Testis (tissue), 3 donors: ENCODE measurements around the gene TECPR2. TPM values are rescaled to one million over a fixed set of nuclear protein-coding genes. Genes with fewer than 3 reads are reported as not detected.
"Not testable (repeated sequence)": the region's sequence is repeated elsewhere in the genome, so short reads cannot be mapped to it uniquely, and the experiment has no call there.

Experiments
- DNase-seq: peaks from one replicate; pipeline ENCODE4 v3.0.0-alpha.2; 2019
- H3K27ac ChIP-seq, 2 donors: fragments of 200-600 bp; sonication (generic); one replicate each; pipeline ENCODE4 v1.5.1; 2019
- H3K27me3 ChIP-seq: fragments of 200-600 bp; sonication (generic); one replicate; pipeline ENCODE4 v1.5.1; 2019
- H3K36me3 ChIP-seq: fragments of 200-600 bp; sonication (generic); one replicate; pipeline ENCODE4 v1.5.1; 2017; ENCODE audit warnings: low read depth; ENCODE audit errors: missing control alignments
- H3K4me1 ChIP-seq: fragments of 200-600 bp; sonication (generic); one replicate; pipeline ENCODE4 v1.5.1; 2019
- H3K4me3 ChIP-seq, 2 donors: fragments of 200-600 bp; sonication (generic); one replicate each; pipeline ENCODE4 v1.5.1; 2017 to 2019
- H3K9me3 ChIP-seq: fragments of 200-600 bp; sonication (generic); one replicate; pipeline ENCODE4 v1.5.1; 2017
- CTCF ChIP-seq, 3 experiments: fragments of 450-650 bp in 2 of 3; fragments of 200-600 bp in 1 of 3; sonication (generic) in 1 of 3; IDR thresholded peaks; one replicate each; pipeline ENCODE4 v1.5.1; 2016 to 2019; ENCODE audit warnings: antibody characterized with exemption in 3 of 3, mild to moderate bottlenecking in 2 of 3, moderate library complexity in 1 of 3
- POLR2A ChIP-seq: fragments of 450-650 bp; IDR thresholded peaks from one replicate; pipeline ENCODE4 v1.6.1; 2017; ENCODE audit warnings: antibody characterized with exemption, mild to moderate bottlenecking, moderate library complexity
- WGBS, 2 donors: methylation state at CpG; one replicate each; pipeline ENCODE4 v1.1.5; 2018; 5-methylcytosine and 5-hydroxymethylcytosine counted together
- intact Hi-C: fragments of 100-400 bp; cut with DNase I; formaldehyde crosslinking; loops from one replicate; pipeline ENCODE4 v1.15.1; 2023; ENCODE audit warnings: low total_unique reads
- polyA plus RNA-seq: library from polyadenylated mRNA; stranded (reverse); fragments of 350-450 nt; fragmentation: Illumina TruSeq; extraction: RNeasy Lipid Tissue Mini Kit (QIAGEN cat#74804); gene quantifications from one replicate; pipeline ENCODE4 v1.2.3, GENCODE V29; 2014; ENCODE audit warnings: low read depth, low replicate concordance; ENCODE audit not compliant: insufficient read depth
- total RNA-seq, 2 donors: library from RNA; depleted of rRNA; stranded (reverse); fragments of >200 nt; gene quantifications; one replicate each; pipeline ENCODE4 v1.2.3, GENCODE V29; 2016

TECPR2 gene
- total and polyA plus RNA-seq, 3 donors from 2014 or later: 43.4 to 65.9 (median 43.6) TPM

DNA sequence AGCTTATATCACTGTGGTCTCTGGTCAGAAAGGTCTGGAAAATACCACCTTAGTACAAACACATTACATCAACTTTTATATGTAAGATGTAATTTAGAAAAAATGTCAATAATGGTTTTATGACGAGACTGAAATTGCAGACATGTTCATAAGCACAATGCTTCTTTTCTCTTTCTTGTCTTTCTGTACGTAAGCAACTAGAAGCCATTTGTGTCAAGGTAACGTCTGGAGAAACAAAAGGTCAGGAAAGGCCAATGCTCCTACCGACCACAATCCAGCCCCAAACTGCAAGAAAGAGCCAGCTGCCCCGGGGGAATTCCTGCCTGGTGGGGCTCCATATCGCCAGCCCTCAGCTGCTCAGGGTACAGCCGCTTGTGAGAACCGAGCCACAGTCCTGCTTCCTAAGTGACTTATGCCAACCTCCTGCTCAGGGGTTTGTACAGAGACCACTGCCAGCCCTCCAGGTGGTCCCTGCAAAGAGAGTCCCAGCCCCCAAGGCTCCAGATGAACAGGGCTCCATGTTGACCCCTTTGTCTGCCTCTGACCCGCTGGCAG lies 36.9 kb upstream of the TECPR2 start:
- Histone ChIP-seq H3K27me3 (no peaks in the 10 kb centered on the region), H3K4me1 (peaks cover 28% of the 10 kb centered on the region), H3K9me3 (no peaks in the 10 kb centered on the region), H3K36me3 (no peaks in the 10 kb centered on the region), H3K4me3 (no peak overlapping the region), H3K27ac (no peak overlapping the region)
- TF ChIP-seq POLR2A: no peak
- no peak for TF ChIP-seq CTCF (IDR thresholded peaks at IDR 0.05)
- intact Hi-C loops: no loop called here
- no peak for DNase-seq
- 75 to 76% methylated on average over 9 of the region's 9 CpGs for whole genome bisulfite sequencing, 2 donors

GRCh38 chr14:102326583-102326982 lies 36.2 kb upstream of the TECPR2 start:
- DNase-seq: no peak
- Histone ChIP-seq H3K4me1 (peaks cover 25% of the 10 kb centered on the region), H3K9me3 (no peaks in the 10 kb centered on the region), H3K27ac (no peak overlapping the region), H3K27me3 (no peaks in the 10 kb centered on the region), H3K36me3 (no peaks in the 10 kb centered on the region), H3K4me3 (no peak overlapping the region)
- intact Hi-C loops: no loop called here
- TF ChIP-seq CTCF (IDR thresholded peaks at IDR 0.05) (no peak), POLR2A (no peak)
- WGBS, 2 donors: 92 to 93% methylated on average over 14 of the region's 14 CpGs

GRCh38 chr14:102329381-102329780 lies 33.4 kb upstream of the TECPR2 start:
- H3K4me3 ChIP-seq, H3K4me1 ChIP-seq, H3K9me3 ChIP-seq, intact Hi-C loops, DNase-seq, H3K27me3 ChIP-seq, H3K27ac ChIP-seq, H3K36me3 ChIP-seq: not testable (repeated sequence)
- 91% methylated on average over 6 of the region's 6 CpGs for WGBS, 2 donors

DNA sequence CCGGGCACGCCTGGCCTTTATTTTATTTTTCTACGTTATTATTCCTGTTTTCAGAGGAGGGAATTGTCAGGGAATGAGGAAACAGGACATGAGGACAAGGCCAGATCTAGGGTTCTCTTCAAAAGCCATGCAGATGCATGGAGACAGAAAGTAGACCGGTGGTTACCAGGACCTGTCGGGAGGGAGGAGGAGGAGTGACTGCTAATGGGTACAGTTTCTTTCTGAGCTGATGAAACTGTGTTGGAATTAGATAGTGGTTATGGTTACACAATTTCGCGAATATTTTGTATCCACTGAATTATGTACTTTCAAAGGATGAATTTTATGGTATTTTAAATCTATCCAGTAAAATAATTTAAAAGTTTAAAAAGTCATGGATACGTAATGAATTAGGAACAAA lies 31.9 kb upstream of the TECPR2 start:
- intact Hi-C loops: no loop called here
- no peaks in the 10 kb centered on the region for H3K27me3 ChIP-seq
- peak; percentile 61 for DNase-seq
- no peak overlapping the region for H3K4me3 ChIP-seq
- H3K36me3 ChIP-seq: no peaks in the 10 kb centered on the region
- 77 to 80% methylated on average over 8 of the region's 8 CpGs for WGBS, 2 donors
- no peak for TF ChIP-seq POLR2A
- TF ChIP-seq CTCF (IDR thresholded peaks at IDR 0.05): no peak
- no peaks in the 10 kb centered on the region for H3K9me3 ChIP-seq
- peak overlapping the region in 1 of 2 donors; percentile 50 for H3K27ac ChIP-seq
- H3K4me1 ChIP-seq: peaks cover 6% of the 10 kb centered on the region

DNA sequence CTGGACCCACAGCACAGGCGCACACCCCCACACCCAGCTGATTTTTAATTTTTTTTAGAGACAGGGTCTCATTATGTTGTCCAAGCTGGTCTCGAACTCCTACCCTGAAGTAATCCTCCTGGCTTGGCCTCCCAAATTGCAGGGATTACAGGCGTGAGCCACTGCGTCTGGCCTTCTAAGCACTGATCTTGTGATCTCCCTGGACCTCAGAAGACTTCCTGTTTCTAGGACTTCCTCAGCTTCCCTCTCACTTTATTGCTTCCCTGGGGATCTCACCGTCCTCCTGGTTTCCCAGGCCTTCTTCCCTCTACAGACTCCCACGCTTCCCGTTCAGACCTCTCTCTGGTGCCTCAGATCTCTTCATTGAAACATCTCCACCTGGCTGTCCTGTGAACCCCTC lies 29.4 kb upstream of the TECPR2 start:
- no peak overlapping the region for H3K27ac ChIP-seq
- no peaks in the 10 kb centered on the region for H3K9me3 ChIP-seq
- H3K4me3 ChIP-seq: no peak overlapping the region
- intact Hi-C loops: no loop called here
- H3K36me3 ChIP-seq: peaks cover 4% of the 10 kb centered on the region
- no peaks in the 10 kb centered on the region for H3K27me3 ChIP-seq
- peaks cover 6% of the 10 kb centered on the region for H3K4me1 ChIP-seq
- 79 to 86% methylated on average over 7 of the region's 7 CpGs for WGBS, 2 donors
- DNase-seq: no peak
- no peak for TF ChIP-seq POLR2A
- no peak for TF ChIP-seq CTCF (IDR thresholded peaks at IDR 0.05)
